GM12891 (cell line): Measurements from ENCODE around the gene NEDD4.

Experiments
- POLR2A ChIP-seq: IDR thresholded peaks from 2 replicates; pipeline ENCODE4 v1.6.1; 2011; ENCODE audit warnings: low read depth, low read length, control low read depth
- POLR2AphosphoS5 ChIP-seq: IDR thresholded peaks from 2 replicates; pipeline ENCODE4 v1.6.1; 2011; ENCODE audit warnings: low read depth, low read length, control low read depth
- TAF1 ChIP-seq: IDR thresholded peaks from 2 replicates; pipeline ENCODE4 v1.6.1; 2011; ENCODE audit warnings: low read depth, low read length, control low read depth

DNA sequence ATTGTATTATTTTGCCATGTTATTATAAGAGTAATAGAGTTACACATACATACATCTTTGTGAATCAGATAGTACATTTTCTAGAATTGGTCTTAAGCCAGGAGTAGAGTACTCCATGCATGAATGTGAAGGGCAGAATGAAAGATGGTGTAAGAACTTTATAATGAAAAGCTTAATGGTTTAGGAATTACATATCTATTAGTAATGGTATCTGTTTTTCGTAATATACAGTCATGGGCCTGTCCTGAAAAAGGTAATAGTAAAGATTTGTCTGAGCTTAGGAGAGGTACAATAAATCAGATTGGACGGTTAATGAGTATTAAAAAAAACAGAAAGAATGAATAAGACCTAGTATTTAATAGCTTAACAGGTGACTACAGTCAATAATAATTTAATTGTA, 132.3 kb downstream of the NEDD4 start:
- TF ChIP-seq POLR2A: no peak
- TF ChIP-seq POLR2AphosphoS5: no peak
- no peak for TF ChIP-seq TAF1
